Activated T-cell treated with anti-CD3 and anti-CD28 coated beads, Interleukin-2, amount 50 U/mL, for 48 hours (primary cell): Measurements from ENCODE around the gene RBP3.
A peak's percentile ranks its signal among the peaks of the same experiment; 100 is the strongest.

Experiments
- DNase-seq, 2 experiments: peaks; one replicate each; pipeline ENCODE4 v3.0.0-alpha.2; 2020

RBP3 gene

GRCh38 chr10:47376522-47377220 is 28.5 kb downstream of the RBP3 start:
- DNase-seq, result peak; percentile 5 to 13

DNA sequence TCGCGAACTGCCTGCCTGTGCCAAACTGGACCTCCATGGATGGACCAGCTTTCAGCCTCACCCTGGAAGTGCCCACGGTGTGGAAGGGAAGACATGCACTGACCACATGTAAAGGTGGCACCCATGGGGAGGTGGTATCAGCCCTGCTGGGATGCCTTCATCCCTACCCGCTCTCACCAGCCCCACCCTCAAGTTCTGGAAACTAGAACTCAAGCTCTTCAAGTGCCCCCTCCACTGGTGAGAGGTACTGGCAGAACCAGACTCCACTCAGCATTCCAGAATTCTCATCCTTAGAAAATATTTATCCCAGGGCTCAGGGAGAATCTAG is 30.0 kb downstream of the RBP3 start:
- peak; percentile 0 to 4 for DNase-seq

DNA sequence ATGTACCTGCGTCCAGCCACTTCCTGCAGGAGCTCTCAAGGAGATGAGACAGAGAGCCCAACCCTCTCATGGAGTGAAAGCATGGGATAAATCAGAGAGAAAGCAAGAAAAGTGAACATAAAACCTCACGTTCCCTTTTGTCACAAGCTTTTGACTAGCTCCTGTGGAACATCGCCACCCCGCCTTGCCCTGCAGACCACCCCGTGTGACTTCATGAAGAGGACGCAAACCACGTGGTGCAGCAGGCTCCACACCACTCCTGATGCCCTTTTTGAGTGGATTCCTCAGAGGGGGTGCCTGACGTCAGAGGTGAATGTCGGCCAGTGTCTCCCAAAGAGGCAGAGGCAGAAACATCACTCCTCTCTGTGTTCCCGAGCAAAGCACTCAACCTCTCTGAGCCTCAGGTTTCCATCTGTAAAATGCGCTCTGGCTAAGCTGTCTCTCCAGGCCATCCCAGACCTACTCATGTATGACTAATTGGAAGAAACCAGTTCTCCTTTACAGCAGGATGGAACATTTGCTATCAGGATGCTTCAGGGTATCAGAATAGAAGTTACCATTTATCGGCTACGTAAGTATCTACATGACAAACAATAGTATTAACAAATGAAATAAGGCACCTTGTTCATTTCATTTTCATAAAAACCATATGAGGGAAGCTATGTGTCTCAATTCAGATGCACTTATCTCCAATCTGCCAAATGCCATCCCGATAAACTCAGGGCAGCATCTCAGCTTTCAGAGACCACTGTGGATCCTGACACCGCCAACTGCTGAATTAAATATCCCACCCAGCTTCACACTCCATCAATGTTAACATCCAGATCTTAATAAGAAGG is 30.7 kb downstream of the RBP3 start:
- peak in 1 of 2 experiments; percentile 7 for DNase-seq

DNA sequence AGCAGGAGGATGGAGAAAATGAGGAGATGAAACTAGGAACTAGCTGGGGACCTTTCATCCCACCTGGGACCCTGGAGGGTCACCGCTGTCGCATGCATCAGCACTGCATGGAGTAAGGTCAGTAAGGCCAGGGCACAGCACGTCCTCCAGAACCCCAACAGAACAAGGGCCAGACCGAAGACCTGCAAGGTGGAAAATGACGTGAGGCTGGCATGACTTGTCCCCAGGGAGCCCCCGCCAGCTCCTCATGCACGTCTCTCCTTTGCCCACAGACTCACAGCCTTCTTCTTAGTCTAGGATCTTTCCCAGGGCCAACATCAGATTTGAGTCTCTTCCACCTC is 31.3 kb downstream of the RBP3 start:
- peak in 1 of 2 experiments; percentile 5 for DNase-seq

DNA sequence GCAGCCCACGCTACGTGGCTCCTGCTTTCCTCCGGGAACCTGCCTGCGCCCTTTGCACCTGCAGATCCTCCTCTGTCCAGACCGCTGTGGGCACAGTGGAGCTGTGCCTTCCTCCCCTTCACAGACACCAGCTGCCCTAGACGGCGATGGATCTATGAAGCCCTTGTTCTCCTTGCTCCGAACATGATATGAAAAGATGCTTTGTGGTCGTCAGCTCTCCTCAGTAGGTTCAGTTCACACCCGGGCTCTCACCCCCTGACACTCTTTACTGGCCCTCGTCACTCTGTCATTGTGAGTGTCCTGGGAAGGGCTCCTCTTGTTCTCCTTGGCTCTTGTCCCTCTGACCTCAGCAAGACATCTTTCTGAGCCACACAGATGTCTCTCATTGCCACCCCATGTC is 31.7 kb downstream of the RBP3 start:
- peak; percentile 1 to 8 for DNase-seq

- DNase-seq, result peak; percentile 8 to 12
Measured at GRCh38 chr10:47380341-47381102, 32.4 kb downstream of the RBP3 start.

- DNase-seq, result peak in 1 of 2 experiments; percentile 4
Measured at GRCh38 chr10:47381103-47381395, 32.9 kb downstream of the RBP3 start.

DNA sequence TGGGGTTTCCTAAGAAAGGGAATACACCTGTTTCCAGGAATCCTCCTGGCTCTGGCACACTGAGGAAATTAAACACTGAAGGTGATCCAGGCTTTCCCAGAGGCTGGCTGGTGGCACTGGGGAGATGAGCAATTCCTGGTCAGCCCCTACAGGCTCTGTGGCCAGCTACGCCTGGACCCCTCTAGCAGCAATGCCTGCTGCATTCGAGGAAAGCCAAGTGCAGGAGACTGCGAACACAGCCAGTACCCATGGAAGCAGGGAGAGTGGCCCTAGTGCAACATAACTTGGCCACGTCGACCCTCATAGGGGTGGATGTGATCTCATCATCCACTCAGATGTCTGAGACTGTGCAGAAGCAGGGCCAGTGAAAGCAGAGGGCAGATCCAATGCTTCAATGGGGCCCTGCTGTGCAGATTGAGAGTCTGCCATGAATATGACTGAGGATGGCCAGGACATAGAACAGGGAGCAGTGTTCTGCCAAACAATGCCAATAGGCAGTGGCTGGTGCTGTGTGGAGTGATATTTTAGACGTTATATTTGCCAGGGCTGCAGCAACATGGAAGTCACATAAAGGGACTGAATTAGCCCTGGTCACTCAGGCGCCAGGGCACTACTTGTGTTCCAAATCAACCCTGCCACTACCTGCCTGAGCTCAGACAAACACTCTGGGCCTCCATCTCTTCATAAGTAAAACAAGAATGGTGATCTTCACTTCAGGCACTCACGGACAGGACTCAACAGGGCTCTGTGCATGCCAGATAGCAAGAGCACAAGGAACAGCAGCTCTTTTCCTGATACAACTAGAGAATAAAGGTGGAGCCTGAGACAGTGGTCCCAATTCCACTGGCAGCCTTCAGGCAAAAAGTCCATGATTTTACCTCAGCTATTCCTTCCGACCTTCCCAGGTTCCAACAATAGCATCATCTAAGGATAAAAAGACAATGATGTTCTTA is 33.5 kb downstream of the RBP3 start:
- DNase-seq, result peak; percentile 9 to 11

GRCh38 chr10:47383261-47384147 is 35.3 kb downstream of the RBP3 start:
- DNase-seq, result peak; percentile 7 to 9

GRCh38 chr10:47384148-47384921 is 36.2 kb downstream of the RBP3 start, which contains the start of gene ZNF488:
TSS of gene ZNF488 (minus strand) at chr10:47384293. CDS start at chr10:47368829, 15,464 bp downstream.
- DNase-seq, result peak; percentile 86 to 89

DNA sequence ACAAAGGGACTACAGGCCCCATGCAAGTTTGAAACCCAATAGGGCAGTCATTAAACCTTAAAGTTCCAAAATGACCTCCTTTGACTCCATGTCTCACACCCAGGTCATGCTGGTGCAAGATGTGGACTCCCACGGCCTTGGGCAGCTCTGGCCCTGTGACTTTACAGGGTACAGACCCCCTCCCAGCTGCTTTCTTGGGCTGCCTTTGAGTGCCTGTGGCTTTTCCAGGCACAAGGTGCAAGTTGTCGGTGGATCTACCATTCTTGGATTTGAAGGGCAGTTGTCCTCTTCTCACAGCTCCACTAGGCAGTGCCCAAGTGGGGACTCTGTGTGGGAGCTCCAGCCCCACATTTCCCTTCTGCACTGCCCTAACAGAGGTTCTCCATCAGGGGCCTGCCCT is 37.9 kb downstream of the RBP3 start:
- DNase-seq, result peak; percentile 8 to 9

GRCh38 chr10:47388879-47389278 is 40.7 kb downstream of the RBP3 start:
- DNase-seq, result no peak

GRCh38 chr10:47389619-47390018 is 41.5 kb downstream of the RBP3 start:
- no peak for DNase-seq

DNA sequence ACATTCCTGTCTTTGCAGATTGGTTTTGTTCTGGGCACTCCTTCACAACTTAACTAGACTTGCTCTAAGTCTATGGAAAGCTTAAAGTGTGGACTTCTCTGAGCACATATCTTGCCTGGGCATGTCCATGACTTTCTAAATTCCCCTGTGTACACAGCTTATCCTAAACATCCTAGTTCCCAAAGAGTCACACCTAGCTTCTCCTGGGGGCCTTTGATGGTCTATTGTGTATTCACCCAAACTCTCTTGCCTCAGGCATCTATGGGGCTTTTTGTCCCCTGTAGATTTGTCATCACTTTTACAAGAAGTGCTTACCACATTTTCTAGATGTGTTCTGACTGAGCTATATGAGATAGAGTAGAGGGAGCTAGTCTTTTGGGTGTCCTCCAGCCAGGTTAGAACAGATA is 48.2 kb downstream of the RBP3 start:
- DNase-seq, result no peak

- no peak for DNase-seq
Measured at GRCh38 chr10:47397256-47397655, 49.1 kb downstream of the RBP3 start.

- peak in 1 of 2 experiments; percentile 4 for DNase-seq
Measured at GRCh38 chr10:47400251-47400650, 52.1 kb downstream of the RBP3 start.

GRCh38 chr10:47400786-47401185 is 52.6 kb downstream of the RBP3 start:
- no peak for DNase-seq

DNA sequence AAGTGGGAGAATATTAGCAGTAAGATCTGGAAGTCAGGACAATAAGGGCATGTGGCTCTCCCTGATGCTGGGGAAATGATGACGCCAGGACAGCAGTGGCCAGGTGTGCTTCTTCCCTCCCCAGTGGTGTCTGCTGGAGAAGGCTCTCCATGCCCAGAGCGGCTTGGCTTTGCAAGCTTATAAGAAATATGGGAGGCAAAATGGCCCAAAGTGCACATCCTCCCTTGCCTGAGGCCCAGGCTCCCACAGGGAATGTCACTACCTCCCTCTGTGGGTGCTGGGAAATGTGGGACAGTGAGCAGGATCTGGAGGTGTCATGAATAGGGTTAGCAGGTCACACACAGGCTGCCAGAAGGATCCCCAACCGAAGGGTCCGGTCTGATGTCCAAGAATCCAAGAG is 53.0 kb downstream of the RBP3 start:
- DNase-seq, result peak in 1 of 2 experiments; percentile 7

- DNase-seq, result peak in 1 of 2 experiments; percentile 2
Measured at GRCh38 chr10:47401874-47402640, 53.9 kb downstream of the RBP3 start.
